B cell (primary cell): Measurements from ENCODE around the gene MYOC.

Source experiments
- EZH2 ChIP-seq: IDR thresholded peaks from 2 replicates; pipeline ENCODE4 v1.6.1; 2012; ENCODE audit warnings: borderline replicate concordance, low read depth, mild to moderate bottlenecking, moderate library complexity, low read length; ENCODE audit not compliant: insufficient read depth, poor library complexity, severe bottlenecking
- TF ChIP-seq, protein P1 (sequence below): fragments of 200-600 bp; IDR thresholded peaks from one replicate; pipeline ENCODE4 v1.8.0; 2022; ENCODE audit warnings: antibody characterized with exemption, mild to moderate bottlenecking

DNA sequence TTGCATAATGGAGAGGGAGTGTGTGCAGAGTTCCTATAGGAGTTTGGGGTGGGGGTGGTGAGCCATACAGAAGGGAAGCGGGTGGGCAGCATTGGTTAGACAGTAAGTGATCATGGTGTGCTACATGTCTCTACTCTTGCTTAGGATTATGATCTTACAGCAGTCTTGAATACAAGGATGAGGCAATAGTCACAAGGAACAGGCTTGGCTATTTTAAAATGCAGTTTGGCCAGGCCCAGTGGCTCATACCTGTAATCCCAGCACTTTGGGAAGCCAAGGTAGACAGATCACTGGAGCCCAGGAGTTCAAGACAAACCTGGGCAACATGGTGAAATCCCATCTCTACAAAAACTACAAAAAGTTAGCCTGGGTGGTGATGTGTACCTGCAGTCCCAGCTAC is 12.3 kb downstream of the MYOC start:
- TF ChIP-seq, protein P1, sequence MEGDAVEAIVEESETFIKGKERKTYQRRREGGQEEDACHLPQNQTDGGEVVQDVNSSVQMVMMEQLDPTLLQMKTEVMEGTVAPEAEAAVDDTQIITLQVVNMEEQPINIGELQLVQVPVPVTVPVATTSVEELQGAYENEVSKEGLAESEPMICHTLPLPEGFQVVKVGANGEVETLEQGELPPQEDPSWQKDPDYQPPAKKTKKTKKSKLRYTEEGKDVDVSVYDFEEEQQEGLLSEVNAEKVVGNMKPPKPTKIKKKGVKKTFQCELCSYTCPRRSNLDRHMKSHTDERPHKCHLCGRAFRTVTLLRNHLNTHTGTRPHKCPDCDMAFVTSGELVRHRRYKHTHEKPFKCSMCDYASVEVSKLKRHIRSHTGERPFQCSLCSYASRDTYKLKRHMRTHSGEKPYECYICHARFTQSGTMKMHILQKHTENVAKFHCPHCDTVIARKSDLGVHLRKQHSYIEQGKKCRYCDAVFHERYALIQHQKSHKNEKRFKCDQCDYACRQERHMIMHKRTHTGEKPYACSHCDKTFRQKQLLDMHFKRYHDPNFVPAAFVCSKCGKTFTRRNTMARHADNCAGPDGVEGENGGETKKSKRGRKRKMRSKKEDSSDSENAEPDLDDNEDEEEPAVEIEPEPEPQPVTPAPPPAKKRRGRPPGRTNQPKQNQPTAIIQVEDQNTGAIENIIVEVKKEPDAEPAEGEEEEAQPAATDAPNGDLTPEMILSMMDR, result no peak
- no peak for TF ChIP-seq EZH2
